Colonic mucosa (tissue), 4 donors: ENCODE measurements around the gene AMER2. TPM values are rescaled to one million over a fixed set of nuclear protein-coding genes. Genes with fewer than 3 reads are reported as not detected.

Source experiments
- DNase-seq: peaks from one replicate; pipeline ENCODE4 v3.0.0-alpha.2; 2020
- H3K27ac ChIP-seq: fragments of 200-600 bp; one replicate; pipeline ENCODE4 v1.8.0; 2021
- H3K27me3 ChIP-seq: fragments of 200-600 bp; one replicate; pipeline ENCODE4 v1.8.0; 2021
- H3K36me3 ChIP-seq: fragments of 200-600 bp; one replicate; pipeline ENCODE4 v1.8.0; 2021
- H3K4me1 ChIP-seq: fragments of 200-600 bp; one replicate; pipeline ENCODE4 v1.8.0; 2021; ENCODE audit warnings: mild to moderate bottlenecking
- H3K4me3 ChIP-seq: fragments of 200-600 bp; one replicate; pipeline ENCODE4 v1.8.0; 2021
- H3K9ac ChIP-seq, 2 donors: one replicate each; pipeline ENCODE4 v1.7.0; 2013; ENCODE audit warnings: control low read depth in 2 of 2, low read depth in 2 of 2, low read length in 2 of 2
- H3K9me3 ChIP-seq: fragments of 200-600 bp; one replicate; pipeline ENCODE4 v1.8.0; 2021
- intact Hi-C: fragments of 100-400 bp; cut with DNase I; formaldehyde crosslinking; loops from one replicate; pipeline ENCODE4 v1.14.1; 2022
- total RNA-seq, 2 donors: library from RNA; stranded (reverse); fragmentation: NEBNext Ultra II Directional in 1 of 2; extraction: Animal tissue kit (Norgen Biotek cat#: 25700) in 1 of 2; gene quantifications; one replicate each; pipeline ENCODE4 v1.2.1, GENCODE V29; 2021
- TF ChIP-seq, protein P1 (sequence below): fragments of 200-600 bp; IDR thresholded peaks from one replicate; pipeline ENCODE4 v1.8.0; 2022; ENCODE audit warnings: antibody characterized with exemption, mild to moderate bottlenecking
- donor health status: healthy.
- donor health status: DM: no; HTN: no; CAD: no.
- donor health status: DM: no; HTN: no; CAD: no.

AMER2 gene
- total RNA-seq, 2 donors from 2014 or later, result 0.08 TPM; not detected in 1

DNA sequence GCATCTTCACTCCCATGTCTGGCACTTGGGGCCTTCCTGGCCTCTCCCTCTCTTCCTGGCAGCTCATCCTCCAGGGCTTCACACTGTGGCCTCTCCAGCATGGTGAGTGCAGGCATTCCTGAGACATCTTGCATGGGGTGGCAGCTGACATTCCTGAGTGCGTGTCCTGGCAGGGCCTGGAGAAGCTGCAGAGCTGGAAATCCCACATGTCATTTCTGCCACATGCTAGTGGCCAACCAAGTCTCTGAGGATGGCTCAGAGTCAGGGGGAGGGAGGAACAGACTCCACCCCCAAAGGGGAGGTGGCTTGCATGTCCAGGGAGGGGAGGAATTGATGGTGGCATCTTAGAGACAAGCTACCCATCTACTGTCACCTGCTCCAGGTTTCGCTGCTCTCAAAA lies 41.6 kb upstream of the AMER2 start:
- Histone ChIP-seq H3K36me3 (no peaks in the 10 kb centered on the region), H3K27me3 (no peaks in the 10 kb centered on the region), H3K27ac (no peak overlapping the region), H3K9ac (no peak overlapping the region), H3K4me1 (no peaks in the 10 kb centered on the region), H3K9me3 (no peaks in the 10 kb centered on the region), H3K4me3 (no peak overlapping the region)
- DNase-seq, result no peak
- TF ChIP-seq, protein P1, sequence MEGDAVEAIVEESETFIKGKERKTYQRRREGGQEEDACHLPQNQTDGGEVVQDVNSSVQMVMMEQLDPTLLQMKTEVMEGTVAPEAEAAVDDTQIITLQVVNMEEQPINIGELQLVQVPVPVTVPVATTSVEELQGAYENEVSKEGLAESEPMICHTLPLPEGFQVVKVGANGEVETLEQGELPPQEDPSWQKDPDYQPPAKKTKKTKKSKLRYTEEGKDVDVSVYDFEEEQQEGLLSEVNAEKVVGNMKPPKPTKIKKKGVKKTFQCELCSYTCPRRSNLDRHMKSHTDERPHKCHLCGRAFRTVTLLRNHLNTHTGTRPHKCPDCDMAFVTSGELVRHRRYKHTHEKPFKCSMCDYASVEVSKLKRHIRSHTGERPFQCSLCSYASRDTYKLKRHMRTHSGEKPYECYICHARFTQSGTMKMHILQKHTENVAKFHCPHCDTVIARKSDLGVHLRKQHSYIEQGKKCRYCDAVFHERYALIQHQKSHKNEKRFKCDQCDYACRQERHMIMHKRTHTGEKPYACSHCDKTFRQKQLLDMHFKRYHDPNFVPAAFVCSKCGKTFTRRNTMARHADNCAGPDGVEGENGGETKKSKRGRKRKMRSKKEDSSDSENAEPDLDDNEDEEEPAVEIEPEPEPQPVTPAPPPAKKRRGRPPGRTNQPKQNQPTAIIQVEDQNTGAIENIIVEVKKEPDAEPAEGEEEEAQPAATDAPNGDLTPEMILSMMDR, result no peak
- intact Hi-C loops, result no loop called here

DNA sequence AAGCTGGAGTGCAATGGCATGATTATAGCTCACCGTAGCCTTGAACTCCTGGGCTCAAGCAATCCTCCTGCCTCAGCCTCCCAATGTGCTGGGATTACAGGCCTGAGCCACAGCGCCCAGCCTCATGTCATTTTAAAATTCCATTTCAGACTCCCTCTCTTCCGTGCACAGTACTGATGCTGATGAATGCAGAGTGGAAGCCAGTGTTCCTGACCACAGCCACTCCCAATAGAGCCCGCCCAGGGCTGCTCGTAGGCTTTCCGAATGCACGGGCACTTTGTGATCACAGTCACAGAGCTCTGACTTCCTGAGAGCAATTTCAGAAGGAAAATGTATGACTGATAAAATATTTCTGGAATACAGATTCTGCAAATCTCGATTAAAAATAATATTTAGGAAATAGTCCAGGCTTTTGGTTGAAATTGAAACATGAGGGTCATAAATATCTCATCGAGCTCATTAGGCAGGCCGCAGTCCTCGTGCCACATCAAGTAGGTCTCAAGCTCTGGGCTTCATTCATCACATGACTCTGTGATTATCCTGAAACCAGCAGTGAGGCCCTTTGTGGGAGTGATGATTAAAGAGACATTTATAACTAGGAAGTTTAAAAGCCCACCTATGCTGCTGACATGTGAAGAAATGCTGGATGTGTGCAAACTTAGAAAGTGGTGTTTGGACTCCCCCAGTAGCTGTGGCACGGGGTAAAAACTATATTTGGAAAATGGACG lies 38.9 kb upstream of the AMER2 start:
- Histone ChIP-seq H3K4me1 (no peaks in the 10 kb centered on the region), H3K36me3 (no peaks in the 10 kb centered on the region), H3K9me3 (no peaks in the 10 kb centered on the region), H3K27me3 (no peaks in the 10 kb centered on the region), H3K9ac (no peak overlapping the region), H3K27ac (no peak overlapping the region), H3K4me3 (no peak overlapping the region)
- TF ChIP-seq, protein P1, result no peak
- intact Hi-C loops, result no loop called here
- no peak for DNase-seq

DNA sequence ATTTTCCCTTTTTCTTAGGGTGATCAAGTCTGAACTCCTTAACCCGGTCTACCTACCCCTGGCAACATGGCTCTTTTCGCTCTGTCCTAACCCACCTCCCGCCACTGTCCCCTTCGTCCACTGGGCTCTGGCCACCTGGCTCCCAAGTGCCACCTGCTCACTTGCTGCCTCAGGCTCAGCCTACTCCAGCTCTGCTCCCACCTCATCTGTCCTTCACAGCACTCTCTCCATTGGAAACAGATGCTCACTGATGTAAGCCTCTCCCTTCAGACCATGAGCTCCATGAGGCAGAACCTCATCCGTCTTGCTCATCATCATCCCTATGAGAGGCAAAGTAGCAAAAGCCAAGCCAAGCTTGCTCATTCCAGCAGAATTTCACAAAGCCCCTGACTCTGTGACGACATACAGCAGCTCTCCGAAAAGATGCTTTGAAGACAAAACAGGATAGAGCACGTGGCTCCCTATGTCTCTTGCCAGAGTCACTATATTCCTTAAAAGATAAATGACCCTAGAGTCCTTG lies 35.3 kb upstream of the AMER2 start:
- no peak for DNase-seq
- no peaks in the 10 kb centered on the region for H3K4me1 ChIP-seq
- no peaks in the 10 kb centered on the region for H3K36me3 ChIP-seq
- H3K27me3 ChIP-seq, result no peaks in the 10 kb centered on the region
- H3K4me3 ChIP-seq, result no peak overlapping the region
- no peaks in the 10 kb centered on the region for H3K9me3 ChIP-seq
- intact Hi-C loops, result no loop called here
- H3K27ac ChIP-seq, result no peak overlapping the region
- TF ChIP-seq, protein P1, result no peak
- H3K9ac ChIP-seq, result no peak overlapping the region

DNA sequence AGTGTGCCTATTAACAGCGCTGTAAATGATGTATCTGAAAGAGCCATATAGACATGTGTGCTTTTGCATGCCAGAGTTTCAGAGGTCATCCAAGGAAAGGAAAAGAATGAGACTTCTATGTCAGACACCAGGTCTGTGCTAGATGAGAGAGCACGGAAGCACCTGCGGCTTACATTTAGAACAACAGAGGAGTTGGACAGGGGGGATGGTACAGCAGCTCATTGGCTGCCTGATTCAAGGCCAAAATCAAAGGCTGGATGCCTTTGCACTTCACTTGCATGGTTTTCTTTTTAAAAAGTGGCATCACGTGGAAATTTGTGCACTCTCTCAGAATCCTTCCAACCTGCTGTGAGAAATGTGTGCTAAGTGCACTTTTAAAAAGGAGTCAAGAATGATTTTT lies 32.8 kb upstream of the AMER2 start:
- no peaks in the 10 kb centered on the region for H3K4me1 ChIP-seq
- H3K4me3 ChIP-seq, result no peak overlapping the region
- no peaks in the 10 kb centered on the region for H3K9me3 ChIP-seq
- TF ChIP-seq, protein P1, result no peak
- no peak overlapping the region for H3K9ac ChIP-seq
- H3K27ac ChIP-seq, result no peak overlapping the region
- no peaks in the 10 kb centered on the region for H3K36me3 ChIP-seq
- intact Hi-C loops, result no loop called here
- H3K27me3 ChIP-seq, result no peaks in the 10 kb centered on the region
- DNase-seq, result no peak

DNA sequence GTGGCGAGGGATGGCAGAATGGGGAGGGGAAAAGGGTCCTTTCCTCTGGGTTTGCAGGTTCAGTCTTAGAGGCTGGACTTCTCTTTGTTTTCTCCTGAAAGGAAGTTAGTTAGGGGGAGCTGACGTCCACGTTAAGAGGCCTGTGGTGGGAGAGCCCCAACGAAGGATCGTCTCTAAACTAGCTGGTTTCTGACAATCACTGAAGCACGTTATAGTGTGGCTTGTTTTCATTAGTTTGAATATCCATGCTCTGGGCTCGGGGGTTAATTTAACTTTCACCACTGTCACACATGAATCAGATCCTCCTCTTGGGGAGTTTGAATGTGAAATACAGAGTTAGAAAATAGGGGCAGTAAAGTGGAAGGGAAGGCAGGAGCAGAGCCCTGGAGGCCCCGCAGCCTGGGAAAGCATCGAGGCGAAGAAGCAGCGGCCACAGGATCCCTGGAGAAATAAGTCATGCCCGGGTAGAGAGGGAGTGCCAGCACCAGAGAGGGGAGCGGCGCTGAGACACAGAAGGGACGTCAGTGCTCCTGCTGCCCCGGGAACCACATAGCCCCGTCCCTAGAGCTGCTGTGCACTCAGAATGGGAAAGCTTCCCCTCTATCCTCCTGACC lies 31.1 kb upstream of the AMER2 start:
- TF ChIP-seq, protein P1, result no peak
- no peak for DNase-seq
- Histone ChIP-seq H3K4me1 (no peaks in the 10 kb centered on the region), H3K36me3 (no peaks in the 10 kb centered on the region), H3K9ac (no peak overlapping the region), H3K27ac (no peak overlapping the region), H3K9me3 (no peaks in the 10 kb centered on the region), H3K27me3 (no peaks in the 10 kb centered on the region), H3K4me3 (no peak overlapping the region)
- intact Hi-C loops, result no loop called here
